DOHH2 (cell line): ENCODE results near the gene MEDAG.

ENCODE experiments used
- H3F3A ChIP-seq: fragments of 200-600 bp; sonication (generic), shearing (Covaris generic); 2 replicates; pipeline ENCODE4 v1.6.0; 2016; ENCODE audit warnings: antibody characterized with exemption, mild to moderate bottlenecking; ENCODE audit not compliant: control insufficient read depth, insufficient read depth
- H3K27ac ChIP-seq: fragments of 200-600 bp; sonication (generic); 2 replicates; pipeline ENCODE4 v1.5.1; 2014; ENCODE audit warnings: low read depth, mild to moderate bottlenecking, low read length, moderate library complexity
- H3K27me3 ChIP-seq: fragments of 200-600 bp; sonication (generic); 2 replicates; pipeline ENCODE4 v1.6.1; 2014; ENCODE audit warnings: mild to moderate bottlenecking, low read length, mixed read lengths; ENCODE audit not compliant: control insufficient read depth
- H3K36me3 ChIP-seq: fragments of 200-600 bp; sonication (generic); 2 replicates; pipeline ENCODE4 v1.6.1; 2014; ENCODE audit warnings: mild to moderate bottlenecking, low read length, moderate library complexity, mixed read lengths; ENCODE audit not compliant: control insufficient read depth
- H3K4me1 ChIP-seq: fragments of 200-600 bp; sonication (generic); 2 replicates; pipeline ENCODE4 v1.6.1; 2014; ENCODE audit warnings: mild to moderate bottlenecking, low read length, mixed read lengths; ENCODE audit not compliant: control insufficient read depth
- H3K4me2 ChIP-seq: fragments of 200-600 bp; sonication (generic); 2 replicates; pipeline ENCODE4 v1.6.0; 2014; ENCODE audit warnings: mild to moderate bottlenecking, low read length, moderate library complexity
- H3K4me3 ChIP-seq: fragments of 200-600 bp; sonication (generic); 2 replicates; pipeline ENCODE4 v1.5.1; 2014; ENCODE audit warnings: mild to moderate bottlenecking, low read length, mixed read lengths
- H3K79me2 ChIP-seq: fragments of 200-600 bp; sonication (generic); 2 replicates; pipeline ENCODE4 v1.6.1; 2014; ENCODE audit warnings: mild to moderate bottlenecking, low read length, mixed read lengths; ENCODE audit not compliant: control insufficient read depth
- H3K9me2 ChIP-seq: fragments of 200-600 bp; sonication (generic); replicated peaks from 2 replicates; pipeline ENCODE4 v1.6.1; 2014; ENCODE audit warnings: mild to moderate bottlenecking, low read length, mixed read lengths; ENCODE audit not compliant: control insufficient read depth
- H3K9me3 ChIP-seq: fragments of 200-600 bp; sonication (generic); 2 replicates; pipeline ENCODE4 v1.6.1; 2014; ENCODE audit warnings: antibody characterized with exemption, low read length, mixed read lengths; ENCODE audit not compliant: control insufficient read depth, insufficient read depth
- H4K20me1 ChIP-seq: fragments of 200-600 bp; sonication (generic); 2 replicates; pipeline ENCODE4 v1.6.0; 2014; ENCODE audit warnings: low read depth, mild to moderate bottlenecking, antibody characterized with exemption, low read length, moderate library complexity; ENCODE audit not compliant: control insufficient read depth, insufficient read depth
- CTCF ChIP-seq: fragments of 200-600 bp; sonication (generic); IDR thresholded peaks from one replicate; pipeline ENCODE4 v1.5.1; 2014; ENCODE audit warnings: antibody characterized with exemption, mild to moderate bottlenecking, low read depth, low read length; ENCODE audit not compliant: poor library complexity, severe bottlenecking
- EZH2phosphoT487 ChIP-seq: fragments of 200-600 bp; sonication (generic); IDR thresholded peaks from 2 replicates; pipeline ENCODE4 v1.6.1; 2017; ENCODE audit warnings: borderline replicate concordance, mild to moderate bottlenecking, antibody characterized with exemption, low read length, moderate library complexity, mixed read lengths

MEDAG gene

GRCh38 chr13:30933354-30933670 is 27.2 kb downstream of the MEDAG start:
- H4K20me1 ChIP-seq: no peaks in the 10 kb centered on the region
- H3K79me2 ChIP-seq: no peaks in the 10 kb centered on the region
- TF ChIP-seq EZH2phosphoT487 (no peak), CTCF (no peak)
- no peak overlapping the region for H3K4me2 ChIP-seq
- H3K9me3 ChIP-seq: no peaks in the 10 kb centered on the region
- no peak overlapping the region for H3K4me3 ChIP-seq
- H3K27me3 ChIP-seq: peaks cover 11% of the 10 kb centered on the region
- no peaks in the 10 kb centered on the region for H3K4me1 ChIP-seq
- H3F3A ChIP-seq: no peaks in the 10 kb centered on the region
- H3K27ac ChIP-seq: no peak overlapping the region
- no peaks in the 10 kb centered on the region for H3K9me2 ChIP-seq
- H3K36me3 ChIP-seq: no peaks in the 10 kb centered on the region

GRCh38 chr13:30934381-30934780 is 28.3 kb downstream of the MEDAG start:
- H3K4me2 ChIP-seq: no peak overlapping the region
- peaks cover 4% of the 10 kb centered on the region; the same call in 1 of the 2 replicates for H3K4me1 ChIP-seq
- H3K27me3 ChIP-seq: peaks cover 10% of the 10 kb centered on the region
- no peaks in the 10 kb centered on the region for H3F3A ChIP-seq
- H4K20me1 ChIP-seq: no peaks in the 10 kb centered on the region
- H3K36me3 ChIP-seq: no peaks in the 10 kb centered on the region
- H3K79me2 ChIP-seq: no peaks in the 10 kb centered on the region
- no peak overlapping the region for H3K4me3 ChIP-seq
- H3K9me3 ChIP-seq: no peaks in the 10 kb centered on the region
- TF ChIP-seq CTCF (no peak), EZH2phosphoT487 (no peak)
- no peak overlapping the region for H3K27ac ChIP-seq
- no peaks in the 10 kb centered on the region for H3K9me2 ChIP-seq

- Histone ChIP-seq H3K27me3 (peaks cover 10% of the 10 kb centered on the region), H3K36me3 (no peaks in the 10 kb centered on the region), H3K79me2 (no peaks in the 10 kb centered on the region), H3F3A (no peaks in the 10 kb centered on the region), H3K27ac (no peak overlapping the region), H3K9me2 (no peaks in the 10 kb centered on the region), H4K20me1 (no peaks in the 10 kb centered on the region), H3K4me1 (peaks cover 6% of the 10 kb centered on the region; the same call in 1 of the 2 replicates), H3K4me3 (no peak overlapping the region), H3K9me3 (no peaks in the 10 kb centered on the region), H3K4me2 (no peak overlapping the region)
- TF ChIP-seq EZH2phosphoT487 (no peak), CTCF (no peak)
Observed at GRCh38 chr13:30934803-30935202, 28.7 kb downstream of the MEDAG start.

- no peak for TF ChIP-seq EZH2phosphoT487
- TF ChIP-seq CTCF: no peak
- Histone ChIP-seq H3K9me2 (no peaks in the 10 kb centered on the region), H3K79me2 (no peaks in the 10 kb centered on the region), H3K36me3 (no peaks in the 10 kb centered on the region), H3K4me2 (no peak overlapping the region), H3K27ac (no peak overlapping the region), H3K27me3 (peaks cover 3% of the 10 kb centered on the region; the same call in 1 of the 2 replicates), H3K4me3 (no peak overlapping the region), H3F3A (no peaks in the 10 kb centered on the region), H3K4me1 (peaks cover 6% of the 10 kb centered on the region; the same call in 1 of the 2 replicates), H4K20me1 (no peaks in the 10 kb centered on the region), H3K9me3 (no peaks in the 10 kb centered on the region)
Observed at GRCh38 chr13:30936971-30937370, 30.9 kb downstream of the MEDAG start.
